Smooth muscle cell (in vitro differentiated cells): ENCODE measurements around the gene PLEKHB1. TPM values are rescaled to one million over a fixed set of nuclear protein-coding genes. Genes with fewer than 3 reads are reported as not detected.

Source experiments
- DNase-seq: peaks from one replicate; lab custom pipeline; 2025; ENCODE audit not compliant: unreplicated experiment; lab: John Stamatoyannopoulos, UW
- H2AFZ ChIP-seq: fragments of 200-600 bp; sonication (generic); 2 replicates; pipeline ENCODE4 v1.6.0; 2016; ENCODE audit warnings: antibody characterized with exemption, low read depth, mild to moderate bottlenecking
- H3F3A ChIP-seq: fragments of 200-600 bp; sonication (generic); 2 replicates; pipeline ENCODE4 v1.6.0; 2017; ENCODE audit warnings: antibody characterized with exemption, low read depth
- H3K27ac ChIP-seq: fragments of 200-600 bp; sonication (generic); 2 replicates; pipeline ENCODE4 v1.5.1; 2016; ENCODE audit warnings: low read depth, mild to moderate bottlenecking
- H3K27me3 ChIP-seq: fragments of 200-600 bp; sonication (generic); 2 replicates; pipeline ENCODE4 v1.6.1; 2016; ENCODE audit warnings: low read depth, mild to moderate bottlenecking
- H3K36me3 ChIP-seq: fragments of 200-600 bp; sonication (generic); 2 replicates; pipeline ENCODE4 v1.5.1; 2016; ENCODE audit warnings: low read depth
- H3K4me1 ChIP-seq: fragments of 200-600 bp; sonication (generic); 2 replicates; pipeline ENCODE4 v1.5.1; 2016; ENCODE audit warnings: low read depth
- H3K4me2 ChIP-seq: fragments of 200-600 bp; sonication (generic); 2 replicates; pipeline ENCODE4 v1.6.0; 2016; ENCODE audit warnings: mild to moderate bottlenecking
- H3K4me3 ChIP-seq: fragments of 200-600 bp; sonication (generic); 2 replicates; pipeline ENCODE4 v1.5.1; 2016; ENCODE audit warnings: mild to moderate bottlenecking
- H3K79me2 ChIP-seq: fragments of 200-600 bp; sonication (generic); 2 replicates; pipeline ENCODE4 v1.6.0; 2016; ENCODE audit warnings: low read depth, mild to moderate bottlenecking
- H3K9ac ChIP-seq: fragments of 200-600 bp; sonication (generic); 2 replicates; pipeline ENCODE4 v1.6.0; 2016; ENCODE audit warnings: low read depth
- H3K9me3 ChIP-seq: fragments of 200-600 bp; sonication (generic); replicated peaks from 2 replicates; pipeline ENCODE4 v1.5.1; 2016; ENCODE audit warnings: low read depth
- H4K20me1 ChIP-seq: fragments of 200-600 bp; sonication (generic); 2 replicates; pipeline ENCODE4 v1.6.0; 2016; ENCODE audit warnings: low read depth
- WGBS: methylation state at CpG from one replicate; pipeline ENCODE4 v1.1.7; 2016; ENCODE audit warnings: low lambda C conversion rate; 5-methylcytosine and 5-hydroxymethylcytosine counted together
- polyA plus RNA-seq: library from polyadenylated mRNA; unstranded; fragments of >200 nt; fragmentation: Nextera tagmentation; extraction: Ambion mirVana; gene quantifications from 2 replicates; pipeline ENCODE4 v1.2.1, GENCODE V29; 2016
- total RNA-seq: library from RNA; depleted of rRNA; stranded (reverse); fragments of >200 nt; gene quantifications from 2 replicates; pipeline ENCODE4 v1.2.3, GENCODE V29; 2014
- TF ChIP-seq, protein P1 (sequence below): fragments of 200-600 bp; sonication (generic); IDR thresholded peaks from 2 replicates; pipeline ENCODE4 v1.5.1; 2017; ENCODE audit warnings: borderline replicate concordance, mild to moderate bottlenecking, antibody characterized with exemption; ENCODE audit not compliant: insufficient read depth, poor library complexity, severe bottlenecking

Gene PLEKHB1
- total and polyA plus RNA-seq, 2 experiments from 2014 or later: 0.22 to 2.5 TPM

DNA sequence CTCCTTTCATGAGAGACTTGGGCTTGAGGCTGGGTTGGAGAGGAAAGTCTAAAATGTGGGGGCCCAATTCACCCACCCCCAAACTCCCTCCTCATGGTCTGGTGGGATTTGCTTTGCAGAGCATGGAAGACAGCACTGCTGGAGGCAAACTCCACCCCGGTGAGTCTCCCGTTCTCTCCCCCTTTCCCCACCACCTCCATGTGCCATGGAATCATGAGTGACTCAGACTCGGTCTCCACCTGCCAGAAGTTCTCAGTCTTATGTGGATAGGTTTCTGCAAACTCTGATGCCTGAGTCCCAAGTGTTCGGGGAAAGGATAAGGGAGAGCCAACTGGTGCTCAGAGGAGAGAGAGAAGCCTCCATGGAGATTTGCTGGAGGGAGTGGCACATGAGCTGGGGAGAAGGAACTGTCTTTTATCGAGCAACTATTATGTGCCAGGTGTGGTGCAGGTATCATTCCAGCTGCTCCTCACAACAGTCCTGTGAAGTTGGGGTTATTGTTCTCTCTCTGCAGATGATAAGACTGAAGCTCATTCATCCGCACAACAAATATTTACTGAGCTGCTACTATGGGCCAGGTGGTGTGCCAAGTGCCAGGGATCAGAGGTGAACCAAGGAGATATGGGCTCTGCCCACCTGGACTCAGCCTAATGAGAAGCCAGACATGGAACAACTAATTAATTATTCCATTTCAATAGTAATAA, 6.6 kb downstream of the PLEKHB1 start:
- Histone ChIP-seq H3K79me2 (no peaks in the 10 kb centered on the region), H2AFZ (no peak overlapping the region), H3K4me1 (peaks cover 25% of the 10 kb centered on the region), H3F3A (no peaks in the 10 kb centered on the region), H3K27ac (no peak overlapping the region), H3K9me3 (no peaks in the 10 kb centered on the region), H4K20me1 (no peaks in the 10 kb centered on the region), H3K4me2 (no peak overlapping the region), H3K4me3 (no peak overlapping the region), H3K9ac (no peak overlapping the region), H3K27me3 (no peaks in the 10 kb centered on the region), H3K36me3 (no peaks in the 10 kb centered on the region)
- WGBS: 95% methylated on average over 6 of the region's 6 CpGs
- TF ChIP-seq, protein P1, sequence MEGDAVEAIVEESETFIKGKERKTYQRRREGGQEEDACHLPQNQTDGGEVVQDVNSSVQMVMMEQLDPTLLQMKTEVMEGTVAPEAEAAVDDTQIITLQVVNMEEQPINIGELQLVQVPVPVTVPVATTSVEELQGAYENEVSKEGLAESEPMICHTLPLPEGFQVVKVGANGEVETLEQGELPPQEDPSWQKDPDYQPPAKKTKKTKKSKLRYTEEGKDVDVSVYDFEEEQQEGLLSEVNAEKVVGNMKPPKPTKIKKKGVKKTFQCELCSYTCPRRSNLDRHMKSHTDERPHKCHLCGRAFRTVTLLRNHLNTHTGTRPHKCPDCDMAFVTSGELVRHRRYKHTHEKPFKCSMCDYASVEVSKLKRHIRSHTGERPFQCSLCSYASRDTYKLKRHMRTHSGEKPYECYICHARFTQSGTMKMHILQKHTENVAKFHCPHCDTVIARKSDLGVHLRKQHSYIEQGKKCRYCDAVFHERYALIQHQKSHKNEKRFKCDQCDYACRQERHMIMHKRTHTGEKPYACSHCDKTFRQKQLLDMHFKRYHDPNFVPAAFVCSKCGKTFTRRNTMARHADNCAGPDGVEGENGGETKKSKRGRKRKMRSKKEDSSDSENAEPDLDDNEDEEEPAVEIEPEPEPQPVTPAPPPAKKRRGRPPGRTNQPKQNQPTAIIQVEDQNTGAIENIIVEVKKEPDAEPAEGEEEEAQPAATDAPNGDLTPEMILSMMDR: no peak
- DNase-seq: no peak

DNA sequence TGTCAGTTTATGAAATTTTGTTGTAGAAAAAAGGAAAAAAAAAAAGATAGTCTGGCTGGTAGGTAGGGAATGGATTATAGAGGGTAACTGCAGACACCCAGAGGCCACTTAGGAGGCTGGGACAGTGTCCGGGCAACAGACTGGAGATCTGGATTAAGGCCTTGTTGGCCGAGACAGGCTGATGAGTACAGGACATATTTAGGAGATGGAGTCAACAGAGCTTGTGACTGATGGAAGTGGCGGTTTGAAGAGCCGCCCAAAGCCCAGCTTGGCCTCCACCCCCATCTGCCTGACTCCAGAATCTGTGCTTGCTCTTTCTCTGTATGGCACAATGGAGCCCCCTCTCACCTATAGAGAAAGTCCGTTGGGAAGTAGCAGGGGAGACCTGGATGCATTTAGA, 7.6 kb downstream of the PLEKHB1 start:
- no peak overlapping the region for H2AFZ ChIP-seq
- 67% methylated on average over 5 of the region's 5 CpGs for WGBS
- no peak for DNase-seq
- no peak overlapping the region for H3K27ac ChIP-seq
- H3K9me3 ChIP-seq: no peaks in the 10 kb centered on the region
- H3K4me1 ChIP-seq: peaks cover 19% of the 10 kb centered on the region
- no peaks in the 10 kb centered on the region for H3K79me2 ChIP-seq
- no peak overlapping the region for H3K4me2 ChIP-seq
- H3K9ac ChIP-seq: no peak overlapping the region
- TF ChIP-seq, protein P1: no peak
- H4K20me1 ChIP-seq: no peaks in the 10 kb centered on the region
- no peak overlapping the region for H3K4me3 ChIP-seq
- no peaks in the 10 kb centered on the region for H3K27me3 ChIP-seq
- H3K36me3 ChIP-seq: no peaks in the 10 kb centered on the region
- H3F3A ChIP-seq: no peaks in the 10 kb centered on the region

DNA sequence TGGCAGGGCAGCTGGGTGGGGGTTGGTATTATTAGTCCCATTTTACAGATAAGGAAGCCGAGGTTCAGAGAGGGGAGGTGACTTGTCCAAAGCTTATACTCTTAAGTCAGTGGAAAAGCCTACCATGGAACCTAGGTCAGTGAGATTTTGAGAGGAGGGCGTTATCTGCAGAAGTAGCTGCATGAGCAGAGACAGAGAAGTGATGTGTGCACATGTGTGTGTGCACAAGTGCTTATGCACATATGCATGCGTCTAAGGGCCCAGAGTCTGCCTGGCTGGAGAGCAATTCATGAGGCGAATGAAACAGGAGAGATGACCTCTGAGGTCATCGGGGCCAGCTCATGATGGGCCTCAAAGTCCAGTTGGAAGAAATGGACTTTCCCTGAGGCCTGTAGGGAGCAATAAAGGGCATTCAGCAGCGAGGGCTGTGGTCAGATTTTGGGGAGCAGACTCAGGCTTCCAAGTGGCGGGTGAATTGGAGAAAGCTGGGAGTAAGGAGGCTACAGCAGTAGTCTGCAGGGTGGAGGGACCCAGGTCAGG, 8.2 kb downstream of the PLEKHB1 start:
- DNase-seq: no peak
- H3K9ac ChIP-seq: no peak overlapping the region
- H3K9me3 ChIP-seq: no peaks in the 10 kb centered on the region
- no peak overlapping the region for H3K4me2 ChIP-seq
- H3K27me3 ChIP-seq: no peaks in the 10 kb centered on the region
- no peak overlapping the region for H3K4me3 ChIP-seq
- TF ChIP-seq, protein P1: no peak
- no peaks in the 10 kb centered on the region for H3K79me2 ChIP-seq
- WGBS: 92% methylated on average over 7 of the region's 7 CpGs
- peaks cover 17% of the 10 kb centered on the region for H3K4me1 ChIP-seq
- H3F3A ChIP-seq: no peaks in the 10 kb centered on the region
- H2AFZ ChIP-seq: no peak overlapping the region
- no peak overlapping the region for H3K27ac ChIP-seq
- H3K36me3 ChIP-seq: no peaks in the 10 kb centered on the region
- H4K20me1 ChIP-seq: no peaks in the 10 kb centered on the region

DNA sequence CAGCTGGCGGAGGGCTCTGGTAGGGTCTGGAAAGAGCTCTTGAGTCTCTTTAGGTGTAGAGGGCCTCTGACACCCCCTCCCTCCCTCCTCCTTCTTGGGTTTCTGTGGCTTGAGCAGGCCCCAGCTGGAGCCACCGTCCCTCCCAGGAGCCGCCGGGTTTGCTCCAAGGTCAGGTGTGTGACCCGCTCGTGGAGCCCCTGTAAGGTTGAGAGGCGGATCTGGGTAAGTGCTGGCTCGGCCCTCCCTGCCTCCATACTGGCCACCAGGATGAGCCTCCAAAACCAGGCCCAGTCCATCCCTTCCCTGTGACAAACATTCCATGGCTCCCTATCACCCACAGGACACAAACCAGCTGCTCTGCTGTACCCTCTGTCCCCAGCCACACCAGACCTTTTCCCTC, 9.3 kb downstream of the PLEKHB1 start:
- Histone ChIP-seq H3K9ac (no peak overlapping the region), H3K9me3 (no peaks in the 10 kb centered on the region), H3K27me3 (no peaks in the 10 kb centered on the region), H3F3A (no peaks in the 10 kb centered on the region), H3K27ac (no peak overlapping the region), H3K4me3 (no peak overlapping the region), H3K4me1 (peaks cover 17% of the 10 kb centered on the region), H2AFZ (no peak overlapping the region), H4K20me1 (no peaks in the 10 kb centered on the region), H3K79me2 (no peaks in the 10 kb centered on the region), H3K36me3 (no peaks in the 10 kb centered on the region), H3K4me2 (no peak overlapping the region)
- WGBS: 98% methylated on average over 6 of the region's 8 CpGs
- DNase-seq: no peak
- TF ChIP-seq, protein P1: no peak
